Measurements from ENCODE around the gene GMDS. TPM values are rescaled to one million over a fixed set of nuclear protein-coding genes. Genes with fewer than 3 reads are reported as not detected.

The GMDS gene
- polyA plus RNA-seq, 1 of the 3 experiments (the other 2 are of a cell fraction), result 12.3 TPM

DNA sequence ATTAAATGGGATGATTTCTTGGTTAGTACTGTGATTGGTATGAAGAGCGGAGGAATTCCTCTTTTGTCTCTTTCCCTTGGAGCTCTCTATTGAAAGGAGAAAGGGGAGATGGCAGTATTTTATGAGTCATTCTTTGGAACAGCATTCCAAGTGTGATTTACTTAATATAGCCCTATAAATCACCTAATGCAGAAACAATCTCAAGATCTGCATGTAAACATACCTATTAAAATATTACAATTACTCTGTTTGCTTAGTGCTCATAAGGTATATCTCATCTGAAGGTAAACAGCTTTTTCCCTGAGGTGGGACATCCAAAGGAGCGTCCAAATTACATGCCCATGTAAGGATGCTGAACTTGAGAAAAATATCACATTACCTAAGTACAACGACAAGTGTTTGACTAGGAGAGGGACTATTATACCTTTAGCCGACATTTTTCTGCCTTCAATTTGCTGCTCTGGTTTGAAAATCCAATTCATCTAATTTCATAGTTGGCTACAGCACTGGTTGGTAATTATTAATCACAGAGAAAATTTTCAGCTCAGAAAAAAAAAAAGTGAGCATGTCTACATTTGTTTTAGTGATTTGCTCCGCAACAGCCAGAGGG lies 406.7 kb downstream of the GMDS start:
- H3K4me3 ChIP-seq (ENCODE audit: low read depth in 2 of 2, low read length in 1 of 2), result no peak overlapping the region
- H3K4me2 ChIP-seq, result 0 out of 2 replicates have a peak overlapping the region, but pooled peaks have one; percentile 32
- WGBS (ENCODE audit: low lambda C conversion rate), result 89% methylated on average over 5 of the region's 5 CpGs
- no peak overlapping the region for H2AFZ ChIP-seq (ENCODE audit: low read depth)
- no peak overlapping the region for H3K9ac ChIP-seq
- TF ChIP-seq FOSL2 (IDR thresholded peaks at IDR 0.05; ENCODE audit: borderline replicate concordance, low read depth) (peak; percentile 70; the same call in 1 of the 2 replicates), TEAD4 (IDR thresholded peaks at IDR 0.05; ENCODE audit: borderline replicate concordance, insufficient read depth) (peak; percentile 30; the same call in 1 of the 2 replicates), PBX3 (IDR thresholded peaks at IDR 0.05) (peak; percentile 52), NFIC (IDR thresholded peaks at IDR 0.05; ENCODE audit: borderline replicate concordance) (peak; percentile 21; the same call in 1 of the 2 replicates)
- TF ChIP-seq, protein P1, sequence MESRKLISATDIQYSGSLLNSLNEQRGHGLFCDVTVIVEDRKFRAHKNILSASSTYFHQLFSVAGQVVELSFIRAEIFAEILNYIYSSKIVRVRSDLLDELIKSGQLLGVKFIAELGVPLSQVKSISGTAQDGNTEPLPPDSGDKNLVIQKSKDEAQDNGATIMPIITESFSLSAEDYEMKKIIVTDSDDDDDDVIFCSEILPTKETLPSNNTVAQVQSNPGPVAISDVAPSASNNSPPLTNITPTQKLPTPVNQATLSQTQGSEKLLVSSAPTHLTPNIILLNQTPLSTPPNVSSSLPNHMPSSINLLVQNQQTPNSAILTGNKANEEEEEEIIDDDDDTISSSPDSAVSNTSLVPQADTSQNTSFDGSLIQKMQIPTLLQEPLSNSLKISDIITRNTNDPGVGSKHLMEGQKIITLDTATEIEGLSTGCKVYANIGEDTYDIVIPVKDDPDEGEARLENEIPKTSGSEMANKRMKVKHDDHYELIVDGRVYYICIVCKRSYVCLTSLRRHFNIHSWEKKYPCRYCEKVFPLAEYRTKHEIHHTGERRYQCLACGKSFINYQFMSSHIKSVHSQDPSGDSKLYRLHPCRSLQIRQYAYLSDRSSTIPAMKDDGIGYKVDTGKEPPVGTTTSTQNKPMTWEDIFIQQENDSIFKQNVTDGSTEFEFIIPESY (IDR thresholded peaks at IDR 0.05; ENCODE audit: borderline replicate concordance, low read depth), result no peak
- peaks cover 13 to 23% of the 10 kb centered on the region in 2 experiments; a peak in 3 of 4 replicates for H3K4me1 ChIP-seq (ENCODE audit: control insufficient read depth in 1 of 2, insufficient read depth in 2 of 2, low read depth in 1 of 2, low read length in 1 of 2)
- H3K36me3 ChIP-seq (replicated peaks in 1 of 2; ENCODE audit: control insufficient read depth in 1 of 2, insufficient read depth in 2 of 2, low read length in 1 of 2), result no peaks in the 10 kb centered on the region
- H4K20me1 ChIP-seq (ENCODE audit: insufficient read depth), result no peaks in the 10 kb centered on the region
- H3K9me3 ChIP-seq, result no peaks in the 10 kb centered on the region
- peak overlapping the region in 1 of 2 experiments; percentile 74; a peak in 1 of 4 replicates for H3K27ac ChIP-seq (ENCODE audit: low read depth in 2 of 2, low read length in 1 of 2)
- no peak for DNase-seq
- H3F3A ChIP-seq (replicated peaks; ENCODE audit: insufficient read depth), result no peaks in the 10 kb centered on the region
- no peaks in the 10 kb centered on the region for H3K9me2 ChIP-seq
- no peaks in the 10 kb centered on the region for H3K79me2 ChIP-seq (ENCODE audit: insufficient read depth)
- CTCF ChIA-PET, result interaction anchor here (1.6 kb wide), 1 partner anchor 200 kb away, joined by 5 read pairs; no protein-coding TSS in a partner anchor
- H3K27me3 ChIP-seq (ENCODE audit: insufficient read depth), result no peaks in the 10 kb centered on the region
- POLR2A ChIA-PET, result no interaction called here

GRCh38 chr6:1837826-1838225 lies 407.6 kb downstream of the GMDS start:
- DNase-seq, result no peak
- peak overlapping the region in 1 of 2 experiments; percentile 74; a peak in 1 of 4 replicates for H3K27ac ChIP-seq (ENCODE audit: low read depth in 2 of 2, low read length in 1 of 2)
- no peaks in the 10 kb centered on the region for H3K9me2 ChIP-seq
- no peaks in the 10 kb centered on the region for H3K79me2 ChIP-seq (ENCODE audit: insufficient read depth)
- H3F3A ChIP-seq (replicated peaks; ENCODE audit: insufficient read depth), result no peaks in the 10 kb centered on the region
- H2AFZ ChIP-seq (ENCODE audit: low read depth), result no peak overlapping the region
- ChIA-PET CTCF (interaction anchor here (0.6 to 1.6 kb wide), 2 partner anchors 200 to 1528 kb away, joined by 3 to 5 read pairs; no protein-coding TSS in a partner anchor), POLR2A (no interaction called here)
- H3K4me3 ChIP-seq (ENCODE audit: low read depth in 2 of 2, low read length in 1 of 2), result no peak overlapping the region
- H3K4me1 ChIP-seq (ENCODE audit: control insufficient read depth in 1 of 2, insufficient read depth in 2 of 2, low read depth in 1 of 2, low read length in 1 of 2), result peaks cover 17 to 29% of the 10 kb centered on the region in 2 experiments; a peak in 3 of 4 replicates
- no peaks in the 10 kb centered on the region for H3K27me3 ChIP-seq (ENCODE audit: insufficient read depth)
- H3K9me3 ChIP-seq, result no peaks in the 10 kb centered on the region
- H3K9ac ChIP-seq, result no peak overlapping the region
- H3K4me2 ChIP-seq, result no peak overlapping the region
- no peaks in the 10 kb centered on the region for H4K20me1 ChIP-seq (ENCODE audit: insufficient read depth)
- no peaks in the 10 kb centered on the region for H3K36me3 ChIP-seq (replicated peaks in 1 of 2; ENCODE audit: control insufficient read depth in 1 of 2, insufficient read depth in 2 of 2, low read length in 1 of 2)
- WGBS (ENCODE audit: low lambda C conversion rate), result 68% methylated on average over 2 of the region's 2 CpGs
- no peak for TF ChIP-seq TAF1 (IDR thresholded peaks at IDR 0.05; ENCODE audit: borderline replicate concordance, low read depth, low read length)
- no peak for TF ChIP-seq EP300 (IDR thresholded peaks at IDR 0.05; ENCODE audit: borderline replicate concordance in 1 of 2, low read depth in 1 of 2, low read length in 1 of 2)
- TF ChIP-seq RXRA (IDR thresholded peaks at IDR 0.05; ENCODE audit: borderline replicate concordance, low read depth), result no peak
- TF ChIP-seq, protein P1 (IDR thresholded peaks at IDR 0.05; ENCODE audit: borderline replicate concordance, low read depth), result no peak
- TF ChIP-seq FOXJ3 (CRISPR knock-in tag; IDR thresholded peaks at IDR 0.05), result no peak
- TF ChIP-seq YY1 (IDR thresholded peaks at IDR 0.05; ENCODE audit: low read depth), result no peak
- TF ChIP-seq JUND (IDR thresholded peaks at IDR 0.05), result no peak
- TF ChIP-seq FOSL2 (IDR thresholded peaks at IDR 0.05; ENCODE audit: borderline replicate concordance, low read depth), result no peak
- TF ChIP-seq GABPA (IDR thresholded peaks at IDR 0.05; ENCODE audit: low read depth), result no peak
- no peak for TF ChIP-seq ELF1 (IDR thresholded peaks at IDR 0.05)
- no peak for TF ChIP-seq NRF1 (IDR thresholded peaks at IDR 0.05; ENCODE audit: low read depth, low read length)
- no peak for TF ChIP-seq IRF3 (IDR thresholded peaks at IDR 0.05; ENCODE audit: low read depth, low read length)
- TF ChIP-seq FOXM1 (IDR thresholded peaks at IDR 0.05; ENCODE audit: low read depth), result no peak
- no peak for TF ChIP-seq SMC3 (IDR thresholded peaks at IDR 0.05; ENCODE audit: low read depth, low read length)
- no peak for TF ChIP-seq PBX3 (IDR thresholded peaks at IDR 0.05)
- no peak for TF ChIP-seq USF2 (IDR thresholded peaks at IDR 0.05; ENCODE audit: borderline replicate concordance, low read depth, low read length)

Data from SK-N-SH (cell line).